GM13976 (cell line): ENCODE data around the gene AJM1.

Source experiments
- DNase-seq: peaks from one replicate; pipeline ENCODE4 v3.0.0; 2012; ENCODE audit warnings: low spot score
- CTCF ChIP-seq: IDR thresholded peaks from 2 replicates; pipeline ENCODE4 v1.5.1; 2012; ENCODE audit warnings: borderline replicate concordance, mild to moderate bottlenecking; ENCODE audit not compliant: insufficient read depth; ENCODE audit errors: extremely low read depth, missing control alignments, control extremely low read depth
- in situ Hi-C: fragments of 300-500 bp; cut with MboI; formaldehyde crosslinking; loops from one replicate; pipeline ENCODE4 v1.12.0; 2022; ENCODE audit warnings: low sequenced_read_pairs, mixed read lengths, inconsistent platforms; ENCODE audit not compliant: unreplicated experiment

The AJM1 gene

GRCh38 chr9:136860933-136861873 is 18.9 kb downstream of the AJM1 start:
- no peak for DNase-seq
- in situ Hi-C loops, result no loop called here
- TF ChIP-seq CTCF, result no peak

- in situ Hi-C loops, result no loop called here
- DNase-seq, result no peak
- TF ChIP-seq CTCF, result no peak
These were observed 19.7 kb downstream of the AJM1 start for GRCh38 chr9:136861874-136862457.

GRCh38 chr9:136862849-136863622 is 20.8 kb downstream of the AJM1 start:
- TF ChIP-seq CTCF, result no peak
- DNase-seq, result no peak
- in situ Hi-C loops, result no loop called here

- in situ Hi-C loops, result no loop called here
- no peak for DNase-seq
- TF ChIP-seq CTCF, result no peak
These were observed 21.5 kb downstream of the AJM1 start for GRCh38 chr9:136863623-136864273.

- in situ Hi-C loops, result no loop called here
- DNase-seq, result no peak
- TF ChIP-seq CTCF, result no peak
These were observed 22.9 kb downstream of the AJM1 start for GRCh38 chr9:136865041-136865767.
